ENCODE data around the gene TBX21.

Gene TBX21

GRCh38 chr17:47720754-47721533 lies 12.1 kb upstream of the TBX21 start:
- TF ChIP-seq PRDM4 (tag by site-specific recombination; IDR thresholded peaks at IDR 0.05) (peak; percentile 97), ZNF302 (tag by site-specific recombination; IDR thresholded peaks at IDR 0.05; ENCODE audit: low read depth) (no peak), KLF1 (tag by site-specific recombination; IDR thresholded peaks at IDR 0.05) (peak; percentile 31; the same call in 1 of the 2 replicates), GLIS2 (tag by site-specific recombination; IDR thresholded peaks at IDR 0.05) (peak; percentile 69), HIC1 (tag by site-specific recombination; IDR thresholded peaks at IDR 0.05) (peak; percentile 63; the same call in 1 of the 2 replicates), ZNF521 (tag by site-specific recombination; IDR thresholded peaks at IDR 0.05) (no peak), SP2 (tag by site-specific recombination; IDR thresholded peaks at IDR 0.05) (peak; percentile 19; the same call in 1 of the 2 replicates), PRDM1 (tag by site-specific recombination; IDR thresholded peaks at IDR 0.05) (peak; percentile 61; the same call in 1 of the 2 replicates), ZBTB44 (tag by site-specific recombination; IDR thresholded peaks at IDR 0.05) (no peak), ZNF398 (tag by site-specific recombination; IDR thresholded peaks at IDR 0.05) (peak; percentile 55)
- Histone ChIP-seq H3K9me3 (ENCODE audit: control insufficient read depth, insufficient read depth, low read depth, low read length) (no peaks in the 10 kb centered on the region), H3K36me3 (ENCODE audit: control insufficient read depth in 2 of 2, insufficient read depth in 1 of 2, low read length in 2 of 2) (no peaks in the 10 kb centered on the region), H3K4me3 (ENCODE audit: low read depth, low read length) (no peak overlapping the region), H3K27ac (ENCODE audit: extremely low read depth, low read depth, low read length) (no peak overlapping the region), H3K4me1 (ENCODE audit: control insufficient read depth, insufficient read depth, low read length) (peaks cover 2% of the 10 kb centered on the region)
- ChIA-PET CTCF (interaction anchor here (1.7 kb wide), 1 partner anchor 12 kb away, joined by 5 read pairs; the partner anchor contains the start of gene TBX21), POLR2A (no interaction called here)

- Histone ChIP-seq H3K9me3 (ENCODE audit: control insufficient read depth, insufficient read depth, low read depth, low read length) (no peaks in the 10 kb centered on the region), H3K27ac (ENCODE audit: extremely low read depth, low read depth, low read length) (no peak overlapping the region), H3K36me3 (ENCODE audit: control insufficient read depth in 2 of 2, insufficient read depth in 1 of 2, low read length in 2 of 2) (no peaks in the 10 kb centered on the region), H3K4me3 (ENCODE audit: low read depth, low read length) (no peak overlapping the region), H3K4me1 (ENCODE audit: control insufficient read depth, insufficient read depth, low read length) (peaks cover 2% of the 10 kb centered on the region)
- TF ChIP-seq HIC1 (tag by site-specific recombination; IDR thresholded peaks at IDR 0.05): peak; percentile 69; the same call in 1 of the 2 replicates
- no peak for TF ChIP-seq ZNF211 (tag by site-specific recombination; IDR thresholded peaks at IDR 0.05; ENCODE audit: low read depth)
- CTCF ChIA-PET: interaction anchor here (0.6 to 1.7 kb wide), 3 partner anchors 11 to 655 kb away, joined by 3 to 5 read pairs (median 3); partner anchors contain the start of gene TBX21
- POLR2A ChIA-PET: no interaction called here
Observed at GRCh38 chr17:47721725-47722124, 11.3 kb upstream of the TBX21 start.

Measured in HEK293 (cell line).